NCI-H2227 treated with DMSO at 0.1 percent for 48 hours (cell line): ENCODE results near the gene CACNA1F.
A peak's percentile ranks its signal among the peaks of the same experiment; 100 is the strongest.

Experiments used
- DNase-seq: peaks from one replicate; lab custom pipeline; 2025; lab: John Stamatoyannopoulos, UW

CACNA1F gene

DNA sequence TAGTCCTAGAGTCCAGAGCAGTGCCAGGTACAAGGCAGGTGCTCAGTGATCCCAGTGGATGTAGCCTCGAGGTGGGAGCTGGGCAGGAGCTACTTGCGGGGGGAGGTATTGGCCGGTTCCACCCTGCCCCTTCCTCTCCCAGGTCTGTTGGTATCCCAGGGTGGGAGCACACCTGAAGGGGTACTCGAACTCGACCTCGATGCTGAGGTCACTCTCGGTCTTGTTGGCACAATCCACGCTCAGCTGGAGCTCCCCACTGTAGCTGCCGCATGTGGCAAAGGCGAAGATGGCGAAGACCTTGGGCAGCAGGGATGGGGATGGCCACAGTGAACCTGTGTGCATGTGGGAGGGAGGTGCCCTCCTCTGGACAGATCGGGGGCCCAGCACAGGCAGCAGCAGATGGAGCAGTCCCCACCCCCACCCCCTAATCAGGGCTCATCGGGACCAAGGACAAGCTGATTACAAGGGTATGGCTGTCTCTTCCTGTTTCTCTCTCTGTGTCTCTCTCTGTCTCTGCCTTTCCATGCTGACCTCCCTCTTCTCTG lies 35.5 kb downstream of the CACNA1F start:
- no peak for DNase-seq

DNA sequence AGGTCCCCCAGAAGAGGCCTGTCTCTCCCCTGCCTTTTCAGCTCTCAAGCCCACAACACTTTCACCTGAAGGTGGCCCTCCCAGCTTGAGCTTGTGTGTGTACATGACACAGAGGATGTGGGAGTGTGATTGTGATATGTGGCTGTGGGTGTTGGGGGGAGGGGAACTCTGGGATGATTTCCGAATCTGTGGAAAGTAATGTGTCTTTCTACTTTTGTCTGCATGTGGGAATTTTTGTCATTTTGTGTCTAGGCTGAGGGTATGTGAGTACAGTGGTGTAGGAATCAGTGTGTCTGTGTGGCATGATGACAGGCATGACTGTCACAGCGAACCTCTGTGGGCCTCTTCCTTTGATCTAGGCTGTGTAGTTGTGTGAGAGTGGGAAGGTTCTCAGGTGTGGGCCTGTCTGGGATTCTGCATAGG lies 39.6 kb downstream of the CACNA1F start:
- no peak for DNase-seq

DNA sequence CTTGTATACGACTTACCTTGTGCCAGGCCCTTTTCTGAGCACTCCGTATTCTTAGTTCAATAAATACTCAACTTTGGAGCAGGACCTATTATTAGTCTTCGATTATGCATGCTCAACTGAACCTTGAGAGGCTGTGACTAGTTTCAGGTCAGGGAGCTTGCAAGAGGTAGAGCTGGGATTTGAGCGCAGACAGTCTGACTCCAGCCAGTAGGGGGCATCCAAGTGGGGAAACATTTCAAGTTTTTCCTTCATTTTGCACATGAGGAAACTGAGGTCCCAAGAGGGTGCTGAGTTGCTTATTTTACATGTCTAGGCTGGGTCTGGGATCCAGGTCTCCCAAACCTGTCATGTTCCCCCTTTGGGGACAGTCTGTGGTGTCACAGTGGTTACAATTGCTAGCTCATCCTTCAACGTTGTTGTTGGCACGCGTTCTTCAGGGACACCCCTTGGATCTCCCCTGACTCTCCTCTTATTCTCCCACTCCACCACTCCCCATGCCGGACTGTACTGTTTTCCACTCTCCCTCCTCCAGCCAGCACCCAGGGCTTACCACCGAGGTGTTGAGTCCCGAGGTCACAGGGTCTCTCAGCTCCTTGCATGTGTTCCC lies 40.3 kb downstream of the CACNA1F start:
- peak; percentile 31 for DNase-seq

DNA sequence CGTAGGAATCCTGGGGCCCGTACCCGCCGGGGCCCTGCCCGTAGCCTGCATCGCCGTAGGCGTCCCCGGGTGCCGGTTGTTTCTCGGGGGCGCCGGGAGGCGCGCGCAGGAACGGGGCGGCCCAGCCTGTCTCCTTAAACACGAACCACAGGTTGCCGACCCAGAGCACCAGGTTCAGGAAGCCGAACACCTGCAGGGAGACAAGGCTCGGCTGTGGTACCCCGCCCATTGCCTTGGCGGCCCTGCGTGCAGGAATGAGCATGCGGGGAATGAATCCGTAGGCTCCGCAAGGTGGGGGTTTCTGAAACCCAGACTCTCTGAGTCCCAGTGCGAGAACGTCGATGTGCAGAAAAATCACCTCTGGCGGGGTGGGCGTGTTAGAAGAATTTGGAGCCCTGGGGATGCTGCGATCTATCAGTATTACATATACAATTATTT lies 41.5 kb downstream of the CACNA1F start:
- DNase-seq = peak; percentile 56

DNA sequence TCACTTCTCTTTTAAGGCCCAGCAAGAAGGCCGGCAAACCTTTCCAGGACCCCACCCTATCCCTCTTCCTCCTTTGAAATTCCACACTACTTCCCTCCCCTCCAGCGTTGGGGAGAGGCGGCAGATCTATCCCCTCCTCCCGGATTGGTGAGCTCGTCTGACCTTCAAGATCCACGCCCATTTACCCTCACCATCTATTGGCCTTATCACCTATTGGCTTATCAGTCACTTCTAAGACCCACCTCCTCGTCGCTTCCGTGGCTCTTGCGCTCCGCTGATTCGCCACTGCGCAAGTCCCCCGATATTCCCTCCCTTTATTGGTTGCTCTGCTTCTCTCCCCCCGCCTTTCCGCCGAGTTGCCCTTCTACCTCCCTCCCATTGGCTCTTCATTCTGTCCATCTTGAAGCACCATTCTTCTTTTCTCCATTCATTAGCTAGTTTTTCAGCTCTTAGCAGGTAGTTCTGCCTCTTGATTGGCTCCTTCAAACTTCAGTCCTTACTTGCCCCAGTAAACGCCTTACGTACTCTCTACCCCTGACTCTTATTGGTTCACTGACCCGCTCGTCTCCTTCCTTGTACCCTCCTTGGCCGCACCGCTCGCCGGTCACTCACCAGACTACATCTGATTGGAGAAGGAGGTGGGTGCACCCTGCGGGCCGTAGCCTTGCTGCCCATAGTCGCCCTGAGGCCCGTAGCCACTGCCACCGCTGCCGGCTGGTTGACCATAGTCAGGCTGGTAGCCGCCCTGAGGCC lies 42.1 kb downstream of the CACNA1F start:
- peak; percentile 99 for DNase-seq

DNA sequence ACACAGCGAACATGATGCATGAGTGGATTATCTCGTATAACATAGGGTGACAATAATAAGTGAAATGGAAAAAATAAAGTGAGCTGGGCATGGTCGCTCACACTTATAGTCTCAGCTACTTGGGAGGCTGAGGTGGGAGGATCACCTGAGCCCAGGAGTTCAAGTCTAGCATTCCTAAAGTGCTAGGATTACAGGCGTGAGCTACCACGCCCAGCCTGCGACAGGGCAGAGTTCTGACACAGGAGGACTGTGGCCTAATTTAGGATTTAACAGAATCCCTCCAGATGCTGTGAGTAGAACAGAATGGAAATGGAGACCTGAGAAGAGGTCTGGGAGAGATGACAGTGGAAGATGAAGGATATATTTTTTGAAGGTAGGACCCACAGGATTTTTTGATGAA lies 43.5 kb downstream of the CACNA1F start:
- DNase-seq = no peak

DNA sequence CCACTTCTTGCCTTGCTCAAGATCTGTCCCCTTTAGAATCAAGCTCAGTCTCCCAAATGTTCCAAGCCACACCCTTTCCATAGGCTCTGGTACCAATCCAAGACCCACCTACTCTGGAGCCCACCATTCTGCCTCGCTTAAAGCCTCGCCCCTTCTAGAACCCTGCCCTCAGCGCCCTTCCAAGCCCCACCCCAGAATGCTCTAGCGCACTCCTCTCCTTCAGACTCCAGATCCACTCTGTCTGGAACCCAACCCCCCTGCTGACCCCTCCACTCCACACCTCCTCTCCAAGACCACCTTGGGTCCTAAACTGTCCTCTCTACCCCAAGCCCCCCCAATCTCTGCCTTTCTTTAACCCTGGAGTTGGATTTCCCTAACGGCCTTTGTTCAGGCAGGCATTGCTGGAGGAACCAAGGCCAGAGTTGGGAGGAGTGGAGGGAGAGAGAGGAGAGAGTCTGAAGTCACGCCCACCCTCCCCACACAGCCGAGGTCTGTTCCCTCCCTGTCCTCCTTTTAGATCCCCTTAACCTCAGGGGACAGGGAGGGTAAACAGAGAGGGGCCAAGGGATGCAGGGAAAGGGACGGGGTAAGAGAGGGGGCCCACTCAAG lies 44.6 kb downstream of the CACNA1F start:
- no peak for DNase-seq

DNA sequence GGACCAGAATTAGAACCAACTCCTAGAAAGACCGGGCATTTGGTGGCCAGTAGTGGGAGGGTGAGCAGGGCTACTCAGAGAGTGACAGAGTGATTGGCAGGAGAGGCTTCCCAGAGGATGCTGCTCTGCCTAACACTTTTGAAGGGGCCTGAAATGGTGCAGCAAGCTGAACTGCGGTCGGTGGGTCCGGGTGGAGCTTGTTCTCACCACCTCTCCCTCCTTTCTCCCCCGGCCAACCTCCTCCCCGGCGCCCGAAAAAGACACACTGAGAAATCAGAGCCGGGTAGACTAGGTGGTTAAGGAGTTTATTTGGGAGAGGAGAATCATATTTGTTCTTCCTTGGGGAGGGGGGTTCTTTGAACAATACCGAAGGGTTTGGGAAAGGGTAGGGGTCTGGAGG lies 45.6 kb downstream of the CACNA1F start:
- DNase-seq = no peak

DNA sequence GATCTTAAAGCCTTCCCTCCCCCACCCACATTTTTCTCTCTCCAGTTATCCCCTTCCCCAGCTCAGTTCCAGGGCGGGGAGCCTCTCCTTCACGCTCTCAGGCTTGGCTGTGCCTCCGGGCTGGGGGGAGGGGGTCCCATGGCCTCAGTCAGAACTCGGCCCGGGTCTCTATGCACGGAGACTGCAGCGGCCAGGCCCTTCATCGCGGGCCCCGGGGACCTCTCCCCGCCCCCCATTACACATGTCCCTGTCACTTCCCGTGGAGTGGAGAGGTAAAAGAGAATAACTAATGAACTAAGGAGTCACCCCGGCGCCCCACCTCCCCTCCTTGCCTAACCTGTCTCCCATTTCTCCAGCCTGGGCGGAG lies 46.1 kb downstream of the CACNA1F start:
- DNase-seq = no peak

DNA sequence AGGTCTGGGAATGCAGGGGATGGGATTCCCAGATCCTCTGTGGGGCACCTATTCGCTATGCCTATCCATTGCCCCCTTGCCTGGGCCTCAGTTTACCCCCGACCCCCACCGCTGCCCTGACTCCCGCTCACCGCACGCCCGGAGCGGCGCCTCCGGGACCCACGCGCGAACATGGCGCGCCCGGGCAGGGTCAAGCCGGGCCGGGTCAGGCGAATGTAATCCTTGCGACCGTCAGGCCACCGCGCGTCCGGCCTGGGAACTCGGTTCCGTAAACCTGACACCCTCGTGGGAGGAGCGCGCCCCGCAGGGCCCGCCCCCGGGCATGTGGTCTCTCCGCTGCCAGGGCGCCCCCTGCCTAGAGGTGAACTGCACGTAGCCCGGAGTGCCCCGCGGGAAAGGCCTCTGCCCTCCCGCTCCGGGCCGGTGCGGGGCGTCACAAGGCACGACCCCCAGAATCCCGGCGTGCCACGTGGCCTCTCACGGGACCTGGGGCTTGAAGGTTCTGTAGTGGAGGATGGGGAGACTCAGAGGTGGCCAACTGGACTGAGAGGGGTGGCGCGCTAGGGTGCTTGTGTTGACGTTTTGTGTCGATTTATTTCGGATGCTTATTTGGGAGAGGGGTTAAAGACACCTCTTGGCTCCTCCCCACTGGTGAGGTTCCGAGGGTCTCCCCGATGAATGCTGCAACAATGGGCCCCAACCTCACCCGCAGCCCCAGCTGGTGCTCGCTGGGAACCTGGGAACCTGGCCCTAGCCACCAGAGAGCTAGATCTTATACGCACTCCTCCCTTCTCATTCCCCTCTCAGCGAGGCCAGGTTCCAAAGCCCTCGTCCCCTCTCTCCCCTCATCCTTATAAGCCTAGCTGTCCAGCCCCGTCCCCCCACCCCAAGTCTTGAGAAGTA lies 46.8 kb downstream of the CACNA1F start, which contains the start of gene PRICKLE3:
Gene PRICKLE3, minus strand, starts transcription at position 249 of the 903 bp plus-strand sequence. Its CDS starts 76 bp downstream, at position 173.
- DNase-seq = no peak

DNA sequence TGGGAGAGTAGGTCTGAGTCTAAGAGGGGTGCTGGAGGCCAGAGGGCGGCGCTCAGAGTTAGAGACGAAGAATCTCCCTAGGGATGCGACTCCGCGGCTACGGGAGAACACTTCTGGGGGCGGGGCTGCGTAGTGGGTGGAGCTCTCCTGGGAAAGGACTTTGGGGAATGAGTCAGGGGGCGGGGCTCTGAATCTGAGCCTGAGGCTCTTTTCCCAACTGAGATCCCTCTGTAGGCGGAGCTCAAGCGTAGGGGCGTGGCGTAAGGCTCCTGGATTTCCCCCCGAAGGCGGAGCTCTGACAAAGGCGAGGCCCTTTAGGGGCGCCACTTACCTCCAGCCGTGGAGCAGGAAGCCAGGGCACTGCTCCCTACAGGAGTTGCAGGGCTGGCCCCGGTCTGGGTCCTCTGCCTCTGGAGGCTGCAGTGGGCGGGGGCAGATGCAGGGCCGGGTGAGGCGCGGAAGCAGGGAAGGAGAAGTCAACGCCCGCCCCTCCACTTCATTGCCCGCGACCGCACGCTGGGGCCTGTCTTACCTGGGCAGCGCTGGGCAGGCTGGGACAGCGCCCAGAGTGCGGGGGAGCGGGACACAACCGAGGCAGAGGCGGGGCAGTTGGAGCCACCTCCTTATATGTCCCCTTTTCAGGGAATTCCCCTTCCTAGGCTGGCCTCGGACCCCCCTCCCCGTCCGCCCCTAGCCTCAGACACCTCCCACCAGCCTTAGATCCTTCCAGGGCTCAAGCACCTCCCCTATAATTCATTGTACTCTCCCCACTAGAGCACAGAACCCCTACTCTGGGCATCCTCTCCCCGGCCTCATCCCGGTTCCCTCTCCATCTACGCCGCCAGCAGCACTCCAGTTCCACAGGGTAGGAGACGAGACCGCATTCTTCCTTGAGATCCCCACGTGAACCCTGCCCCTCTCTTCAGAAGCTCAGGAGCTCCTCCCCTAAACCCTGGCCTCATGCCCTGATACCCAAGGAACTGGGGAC lies 48.6 kb downstream of the CACNA1F start:
- DNase-seq = peak; percentile 32

DNA sequence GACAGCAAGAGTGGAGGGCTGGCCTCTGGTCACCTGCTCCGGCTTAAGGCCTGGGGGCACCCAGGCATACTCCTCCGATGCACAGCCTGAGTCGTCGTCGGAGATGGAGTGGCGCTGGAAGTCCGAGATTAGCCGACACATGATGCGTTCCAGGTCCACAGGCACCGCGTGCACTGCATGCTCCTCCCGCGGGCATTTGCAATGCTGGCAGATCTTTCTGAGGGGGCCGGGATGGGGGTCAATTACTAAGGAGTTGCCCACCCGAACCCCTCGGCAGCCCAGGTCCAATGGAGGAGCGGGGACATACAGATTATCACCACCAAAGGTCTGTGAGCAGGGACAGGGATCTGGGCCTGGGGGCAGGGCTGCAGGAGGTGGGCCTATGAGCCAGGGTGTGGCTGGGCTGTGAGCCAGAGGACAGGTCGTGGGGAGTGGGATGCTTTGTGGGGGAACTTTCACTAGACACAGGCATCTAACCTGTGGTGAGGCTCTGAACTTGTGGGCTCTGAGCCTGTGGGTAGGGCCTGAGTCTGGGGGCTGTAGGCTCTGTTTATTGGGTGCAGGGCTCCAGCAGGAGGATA lies 49.3 kb downstream of the CACNA1F start:
- no peak for DNase-seq

DNA sequence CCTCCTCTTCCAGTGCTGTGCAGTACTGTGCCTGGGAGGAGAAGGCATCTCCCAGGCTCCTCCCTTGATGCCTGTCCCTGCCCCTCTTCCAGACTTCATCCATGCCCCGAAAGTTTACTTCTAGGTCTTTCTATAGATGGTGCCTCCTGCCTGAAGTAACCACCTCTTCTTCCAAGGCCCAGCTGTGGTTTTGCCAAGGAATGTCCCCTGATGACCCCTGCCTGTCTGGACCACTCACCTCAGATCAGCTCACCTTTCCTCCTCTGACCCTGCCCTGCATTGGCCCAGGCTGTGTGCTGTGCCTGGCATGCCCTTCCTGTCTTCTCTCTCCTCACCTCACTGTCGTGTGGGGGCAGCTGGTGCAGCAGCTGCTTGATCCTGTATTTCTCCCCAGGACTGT lies 53.8 kb downstream of the CACNA1F start:
- no peak for DNase-seq

DNA sequence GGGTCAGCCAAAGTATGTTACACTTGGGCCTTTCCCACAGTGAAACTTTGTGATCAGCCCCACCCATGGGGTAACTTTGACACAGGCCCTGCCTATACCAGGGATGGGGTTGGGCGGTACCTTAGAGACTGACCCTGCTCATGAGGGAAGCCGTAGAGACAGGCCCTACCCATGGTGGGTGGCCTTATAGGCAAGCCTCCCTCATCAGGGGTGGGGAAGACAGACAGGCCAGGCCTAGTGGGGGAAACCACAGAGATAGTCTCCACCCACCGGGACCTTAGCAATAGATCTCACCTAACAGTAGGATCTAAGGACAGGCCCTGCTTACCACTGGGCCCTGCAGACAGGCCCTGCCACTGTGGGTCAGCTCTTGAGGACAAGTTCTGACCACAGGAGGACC lies 54.6 kb downstream of the CACNA1F start:
- no peak for DNase-seq

DNA sequence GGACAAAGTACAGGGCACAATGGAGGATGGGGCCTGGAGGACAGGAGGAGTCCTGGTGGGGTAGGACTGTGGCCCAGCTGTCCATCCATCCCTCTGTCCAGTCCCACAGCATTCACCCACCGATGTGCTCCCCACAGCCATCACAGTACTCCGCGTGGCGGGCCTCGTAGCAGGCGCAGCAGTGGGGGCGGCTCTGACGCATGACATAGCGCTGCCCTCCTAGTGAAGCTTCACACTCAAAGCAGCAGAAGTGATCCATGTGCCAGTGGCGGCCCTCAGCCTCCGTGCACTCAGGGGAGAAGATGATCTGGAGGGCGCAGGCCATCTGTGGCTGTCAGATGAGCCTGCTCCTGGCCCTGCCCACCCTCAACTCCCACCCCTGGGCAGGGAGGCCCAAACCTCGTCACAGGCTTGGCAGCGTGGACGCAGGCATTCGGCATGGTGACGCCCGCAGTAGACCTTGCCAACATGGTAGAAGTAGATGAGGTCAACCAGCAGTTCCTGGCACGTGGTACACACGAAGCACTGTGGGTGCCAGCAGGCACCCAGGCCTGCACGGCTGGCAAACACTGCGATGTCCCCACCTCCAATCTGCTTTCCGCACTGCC lies 55.2 kb downstream of the CACNA1F start:
- no peak for DNase-seq

DNA sequence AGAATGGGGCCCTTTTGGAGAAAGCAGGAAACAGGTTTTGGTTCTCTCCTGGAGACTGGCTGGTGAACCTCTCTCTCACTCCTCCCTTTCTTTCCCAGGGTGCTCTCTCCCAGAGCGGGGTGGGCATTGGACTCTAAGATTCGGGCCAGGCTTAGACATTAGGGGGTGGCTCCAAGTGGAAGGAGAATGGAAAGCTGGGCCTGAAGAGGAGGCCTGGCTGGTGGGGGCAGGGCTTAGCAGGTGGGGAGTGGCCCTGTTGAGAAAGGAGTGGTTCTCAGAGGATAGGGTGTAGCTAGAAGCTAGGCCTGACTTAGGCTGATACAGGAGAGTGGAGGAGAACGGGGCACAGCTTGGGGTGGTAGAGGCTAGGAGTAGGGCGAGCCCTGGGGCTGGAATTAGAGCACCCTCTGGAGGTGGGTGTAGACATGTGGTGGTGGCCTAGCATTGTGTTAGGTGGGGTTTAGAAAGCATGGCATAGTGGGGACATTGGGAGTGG lies 55.8 kb downstream of the CACNA1F start:
- no peak for DNase-seq

DNA sequence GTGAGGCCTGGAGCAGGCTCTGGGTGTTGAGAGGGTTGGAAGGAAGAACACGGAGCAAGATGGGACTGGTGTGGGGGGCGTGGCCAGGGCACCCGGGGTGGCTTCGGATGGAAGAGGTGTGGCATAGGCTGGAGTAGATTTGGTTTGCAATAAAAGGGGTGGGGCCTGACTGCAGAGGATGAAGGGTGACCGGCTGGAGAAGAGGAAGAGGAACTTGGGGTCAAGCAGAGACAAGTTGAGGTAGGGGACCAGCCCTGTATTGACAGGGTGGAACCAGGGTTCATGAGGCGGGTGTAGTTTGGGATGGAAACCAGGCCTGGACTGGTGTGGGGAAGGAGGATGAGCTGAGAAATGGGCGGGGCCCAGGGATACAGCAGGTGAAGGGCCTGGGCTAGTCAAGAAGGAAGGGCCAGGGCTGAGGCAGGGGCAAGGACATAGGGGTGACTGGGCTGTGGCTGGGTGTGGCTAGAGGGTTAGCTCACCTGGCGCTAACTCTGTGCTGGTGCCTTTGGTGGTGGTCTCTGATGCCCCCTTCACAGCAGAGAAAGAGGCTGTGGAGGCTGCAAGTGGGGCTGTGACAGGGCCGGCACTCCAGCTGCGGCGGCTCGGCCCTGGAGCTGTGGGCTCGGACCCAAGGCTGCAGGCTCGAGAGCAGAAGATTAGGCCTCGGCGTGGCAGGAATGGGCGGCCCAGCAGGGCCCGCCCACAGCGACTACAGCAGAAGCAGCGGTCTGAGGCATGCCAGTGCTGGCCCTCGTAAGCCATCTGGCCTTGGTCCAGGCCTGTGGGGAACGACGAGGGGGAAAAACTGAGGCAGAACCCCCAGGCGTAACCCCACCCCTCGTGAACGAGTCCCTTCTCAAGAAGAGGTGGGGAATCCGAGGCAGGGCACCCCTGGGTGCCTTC lies 56.5 kb downstream of the CACNA1F start:
- no peak for DNase-seq

DNA sequence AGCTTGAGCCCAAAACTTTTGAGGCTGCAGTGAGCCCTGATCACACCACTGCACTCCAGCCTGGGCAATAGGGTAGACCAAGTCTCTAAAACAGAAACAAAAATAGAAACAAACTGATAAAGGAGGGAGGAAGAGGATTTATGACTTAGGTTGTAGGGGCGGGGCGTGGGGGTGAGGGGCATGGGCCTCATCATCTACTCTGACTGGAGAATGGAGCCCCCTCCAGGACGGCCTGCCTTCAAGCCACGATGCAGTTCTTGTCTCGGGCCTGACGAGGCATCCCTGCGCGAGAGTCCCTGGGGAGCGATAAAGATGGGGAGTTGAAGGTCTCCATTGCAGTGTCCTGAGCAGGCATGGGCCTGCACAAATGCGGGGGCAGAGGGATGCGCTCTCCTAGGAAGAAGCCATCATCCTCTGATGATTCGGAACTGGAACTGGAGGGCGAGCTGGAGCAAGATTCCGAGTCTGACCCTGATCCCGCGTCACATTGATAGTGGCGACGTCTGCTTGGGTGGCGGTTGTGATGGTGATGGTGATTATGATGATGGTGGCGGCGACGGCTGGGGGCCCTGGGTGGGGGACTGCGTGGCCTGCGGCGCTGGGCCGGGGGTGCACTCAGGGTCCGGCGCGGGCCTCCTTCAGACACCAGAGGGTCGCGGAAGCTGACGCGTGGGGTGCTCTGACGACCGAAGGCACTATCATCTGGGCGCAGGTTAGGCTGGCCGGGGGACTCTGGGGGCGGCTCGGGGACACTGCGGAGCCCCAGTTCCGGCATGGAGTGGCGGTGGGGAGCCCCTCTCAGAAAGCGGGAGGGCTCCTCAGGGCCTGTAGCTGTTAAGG lies 57.5 kb downstream of the CACNA1F start:
- no peak for DNase-seq
